ENCODE measurements around the gene ARID1A. TPM values are rescaled to one million over a fixed set of nuclear protein-coding genes. Genes with fewer than 3 reads are reported as not detected.
A peak's percentile ranks its signal among the peaks of the same experiment; 100 is the strongest.

ARID1A gene
- total and polyA plus RNA-seq, 9 of the 15 experiments (the other 6 are each of a cell fraction or from before 2014, with no cell fraction given), result 8.3 to 88.3 (median 22.5) TPM

DNA sequence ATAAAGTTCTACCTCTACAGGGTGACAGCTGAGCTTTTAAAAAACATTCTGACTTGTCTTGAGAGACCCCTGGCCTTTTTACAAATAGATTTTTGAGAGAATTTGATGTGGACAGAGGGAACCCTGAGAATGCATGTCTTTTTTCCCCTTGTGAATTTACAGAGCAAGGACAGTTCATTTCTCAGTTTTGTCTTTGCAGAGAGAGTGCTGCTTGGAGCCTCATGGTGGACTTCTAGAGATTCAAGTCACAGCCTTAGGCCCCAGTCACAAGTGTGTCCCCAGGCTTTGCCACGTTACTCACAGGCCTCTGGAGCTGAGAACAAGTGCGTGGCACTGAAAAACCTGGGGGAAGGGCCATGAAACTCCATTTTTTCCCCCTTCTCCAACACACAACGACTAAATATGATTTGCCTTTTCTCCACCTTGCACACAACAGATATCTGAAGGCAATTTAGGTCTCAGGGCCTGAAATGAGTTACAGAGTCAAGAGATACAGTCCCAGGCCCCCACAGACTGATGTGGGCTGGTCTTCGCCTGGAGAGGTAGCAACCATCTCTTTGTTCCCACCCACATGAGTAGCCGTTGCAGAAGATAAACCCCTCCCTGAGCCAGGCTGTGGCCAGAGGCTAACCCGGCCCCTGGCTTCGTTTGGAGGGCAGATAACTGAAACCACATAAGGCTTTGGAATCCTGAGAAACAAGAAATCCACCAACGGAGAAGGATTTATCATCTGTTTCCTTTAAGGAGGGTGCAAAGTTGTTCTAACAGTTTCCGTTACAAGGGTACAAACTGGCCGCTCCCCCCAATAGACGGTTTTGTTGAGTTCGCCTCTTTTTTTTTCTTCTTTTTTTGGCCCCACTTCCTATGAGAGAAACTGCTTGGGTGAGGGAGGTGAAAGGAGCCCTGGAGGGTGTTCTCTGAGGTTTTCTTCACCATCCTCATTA, 90.9 kb downstream of the ARID1A start (continued):
- TF ChIP-seq, protein P1, sequence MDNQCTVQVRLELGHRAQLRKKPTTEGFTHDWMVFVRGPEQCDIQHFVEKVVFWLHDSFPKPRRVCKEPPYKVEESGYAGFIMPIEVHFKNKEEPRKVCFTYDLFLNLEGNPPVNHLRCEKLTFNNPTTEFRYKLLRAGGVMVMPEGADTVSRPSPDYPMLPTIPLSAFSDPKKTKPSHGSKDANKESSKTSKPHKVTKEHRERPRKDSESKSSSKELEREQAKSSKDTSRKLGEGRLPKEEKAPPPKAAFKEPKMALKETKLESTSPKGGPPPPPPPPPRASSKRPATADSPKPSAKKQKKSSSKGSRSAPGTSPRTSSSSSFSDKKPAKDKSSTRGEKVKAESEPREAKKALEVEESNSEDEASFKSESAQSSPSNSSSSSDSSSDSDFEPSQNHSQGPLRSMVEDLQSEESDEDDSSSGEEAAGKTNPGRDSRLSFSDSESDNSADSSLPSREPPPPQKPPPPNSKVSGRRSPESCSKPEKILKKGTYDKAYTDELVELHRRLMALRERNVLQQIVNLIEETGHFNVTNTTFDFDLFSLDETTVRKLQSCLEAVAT (IDR thresholded peaks at IDR 0.05), result peak; percentile 74 to 87
- TF ChIP-seq ZFX (CRISPR knock-in tag; IDR thresholded peaks at IDR 0.05) (peak; percentile 72), RBM25 (IDR thresholded peaks at IDR 0.05; ENCODE audit: low read depth, low read length, severe bottlenecking) (no peak), POLR2H (tag; IDR thresholded peaks at IDR 0.05; ENCODE audit: low read depth) (peak; percentile 96), DPF2 (IDR thresholded peaks at IDR 0.05) (peak; percentile 84), ZBED1 (IDR thresholded peaks at IDR 0.05) (no peak; the same call in 1 of the 2 replicates), RAD21 (CRISPR knock-in tag; conservative IDR thresholded peaks at IDR 0.05 in 1 of 2, IDR thresholded peaks at IDR 0.05 in 1 of 2) (peak in 1 of 2 experiments; percentile 39; a peak in 3 of 4 replicates), CBFA2T3 (IDR thresholded peaks at IDR 0.05) (peak; percentile 77), DDX20 (tag; IDR thresholded peaks at IDR 0.05; ENCODE audit: low read depth) (no peak), ZEB2 (IDR thresholded peaks at IDR 0.05) (peak; percentile 30; the same call in 1 of the 2 replicates), RBM14 (IDR thresholded peaks at IDR 0.05; ENCODE audit: borderline replicate concordance, insufficient read depth, low read depth, low read length) (no peak), SIRT6 (IDR thresholded peaks at IDR 0.05; ENCODE audit: low read depth, low read length) (no peak), DNMT1 (IDR thresholded peaks at IDR 0.05) (no peak), SMAD4 (CRISPR knock-in tag; conservative IDR thresholded peaks at IDR 0.05) (peak; percentile 56; the same call in 1 of the 2 replicates), ZNF347 (CRISPR knock-in tag; IDR thresholded peaks at IDR 0.05; ENCODE audit: low read depth) (no peak), FOS (IDR thresholded peaks at IDR 0.05; ENCODE audit: extremely low read depth, insufficient read length) (no peak)
- TF ChIP-seq, protein P2, sequence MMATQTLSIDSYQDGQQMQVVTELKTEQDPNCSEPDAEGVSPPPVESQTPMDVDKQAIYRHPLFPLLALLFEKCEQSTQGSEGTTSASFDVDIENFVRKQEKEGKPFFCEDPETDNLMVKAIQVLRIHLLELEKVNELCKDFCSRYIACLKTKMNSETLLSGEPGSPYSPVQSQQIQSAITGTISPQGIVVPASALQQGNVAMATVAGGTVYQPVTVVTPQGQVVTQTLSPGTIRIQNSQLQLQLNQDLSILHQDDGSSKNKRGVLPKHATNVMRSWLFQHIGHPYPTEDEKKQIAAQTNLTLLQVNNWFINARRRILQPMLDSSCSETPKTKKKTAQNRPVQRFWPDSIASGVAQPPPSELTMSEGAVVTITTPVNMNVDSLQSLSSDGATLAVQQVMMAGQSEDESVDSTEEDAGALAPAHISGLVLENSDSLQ (IDR thresholded peaks at IDR 0.05), result no peak
- TF ChIP-seq, protein P3, sequence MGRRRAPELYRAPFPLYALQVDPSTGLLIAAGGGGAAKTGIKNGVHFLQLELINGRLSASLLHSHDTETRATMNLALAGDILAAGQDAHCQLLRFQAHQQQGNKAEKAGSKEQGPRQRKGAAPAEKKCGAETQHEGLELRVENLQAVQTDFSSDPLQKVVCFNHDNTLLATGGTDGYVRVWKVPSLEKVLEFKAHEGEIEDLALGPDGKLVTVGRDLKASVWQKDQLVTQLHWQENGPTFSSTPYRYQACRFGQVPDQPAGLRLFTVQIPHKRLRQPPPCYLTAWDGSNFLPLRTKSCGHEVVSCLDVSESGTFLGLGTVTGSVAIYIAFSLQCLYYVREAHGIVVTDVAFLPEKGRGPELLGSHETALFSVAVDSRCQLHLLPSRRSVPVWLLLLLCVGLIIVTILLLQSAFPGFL (CRISPR knock-in tag; IDR thresholded peaks at IDR 0.05), result no peak
- TF ChIP-seq, protein P4, sequence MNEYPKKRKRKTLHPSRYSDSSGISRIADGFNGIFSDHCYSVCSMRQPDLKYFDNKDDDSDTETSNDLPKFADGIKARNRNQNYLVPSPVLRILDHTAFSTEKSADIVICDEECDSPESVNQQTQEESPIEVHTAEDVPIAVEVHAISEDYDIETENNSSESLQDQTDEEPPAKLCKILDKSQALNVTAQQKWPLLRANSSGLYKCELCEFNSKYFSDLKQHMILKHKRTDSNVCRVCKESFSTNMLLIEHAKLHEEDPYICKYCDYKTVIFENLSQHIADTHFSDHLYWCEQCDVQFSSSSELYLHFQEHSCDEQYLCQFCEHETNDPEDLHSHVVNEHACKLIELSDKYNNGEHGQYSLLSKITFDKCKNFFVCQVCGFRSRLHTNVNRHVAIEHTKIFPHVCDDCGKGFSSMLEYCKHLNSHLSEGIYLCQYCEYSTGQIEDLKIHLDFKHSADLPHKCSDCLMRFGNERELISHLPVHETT (CRISPR knock-in tag; conservative IDR thresholded peaks at IDR 0.05 in 1 of 2, IDR thresholded peaks at IDR 0.05 in 1 of 2), result peak in 1 of 2 experiments; percentile 63; a peak in 2 of 4 replicates

Data from K562 (cell line).